ENCODE data around the gene ARPC1A. TPM values are rescaled to one million over a fixed set of nuclear protein-coding genes. Genes with fewer than 3 reads are reported as not detected.
"Not testable (repeated sequence)": the region's sequence is repeated elsewhere in the genome, so short reads cannot be mapped to it uniquely, and the experiment has no call there.

The ARPC1A gene
- total and polyA plus RNA-seq, 8 donors, result 92.7 to 158 (median 107) TPM

GRCh38 chr7:99331002-99331401 is 5.3 kb downstream of the ARPC1A start:
- H3K27ac ChIP-seq, result peak overlapping the region in 1 of 2 donors; percentile 78
- peaks cover 24 to 59% of the 10 kb centered on the region in 2 donors for H3K4me1 ChIP-seq
- no peaks in the 10 kb centered on the region for H3K27me3 ChIP-seq
- no peaks in the 10 kb centered on the region for H3K9me3 ChIP-seq
- TF ChIP-seq CTCF (IDR thresholded peaks at IDR 0.05), result no peak
- ATAC-seq, result no peak
- no peak for DNase-seq
- intact Hi-C loops (cut with DNase I), result no loop called here
- peaks cover 0 to 33% of the 10 kb centered on the region in 2 donors for H3K36me3 ChIP-seq
- no peak overlapping the region for H3K4me3 ChIP-seq

GRCh38 chr7:99339595-99339994 is 13.9 kb downstream of the ARPC1A start:
- Histone ChIP-seq H3K9me3 (no peaks in the 10 kb centered on the region), H3K27me3 (no peaks in the 10 kb centered on the region), H3K4me3 (no peak overlapping the region), H3K27ac (no peak overlapping the region), H3K4me1 (no peaks in the 10 kb centered on the region), H3K36me3 (peaks cover 0 to 100% of the 10 kb centered on the region in 2 donors)
- intact Hi-C loops (cut with DNase I), result no loop called here
- no peak for DNase-seq
- no peak for TF ChIP-seq CTCF (IDR thresholded peaks at IDR 0.05)
- no peak for ATAC-seq

GRCh38 chr7:99340659-99341058 is 15.0 kb downstream of the ARPC1A start:
- Histone ChIP-seq H3K4me1 (no peaks in the 10 kb centered on the region), H3K27ac (no peak overlapping the region), H3K27me3 (no peaks in the 10 kb centered on the region), H3K4me3 (no peak overlapping the region), H3K36me3 (peaks cover 1 to 100% of the 10 kb centered on the region in 2 donors), H3K9me3 (no peaks in the 10 kb centered on the region)
- intact Hi-C loops (cut with DNase I), result no loop called here
- TF ChIP-seq CTCF (IDR thresholded peaks at IDR 0.05), result no peak
- no peak for DNase-seq
- no peak for ATAC-seq

- ATAC-seq (no peak), DNase-seq (no peak)
- Histone ChIP-seq H3K4me3 (no peak overlapping the region), H3K4me1 (no peaks in the 10 kb centered on the region), H3K27me3 (no peaks in the 10 kb centered on the region), H3K9me3 (no peaks in the 10 kb centered on the region), H3K36me3 (peaks cover 11 to 100% of the 10 kb centered on the region in 2 donors), H3K27ac (no peak overlapping the region)
- intact Hi-C loops (cut with DNase I), result no loop called here
- TF ChIP-seq CTCF (IDR thresholded peaks at IDR 0.05), result no peak
These were observed 18.5 kb downstream of the ARPC1A start for GRCh38 chr7:99344061-99344647.

GRCh38 chr7:99350641-99351040 is 24.9 kb downstream of the ARPC1A start:
- H3K36me3 ChIP-seq, result peaks cover 10 to 100% of the 10 kb centered on the region in 2 donors
- DNase-seq; H3K27ac ChIP-seq; H3K9me3 ChIP-seq; intact Hi-C loops (cut with DNase I); H3K27me3 ChIP-seq; H3K4me1 ChIP-seq; ATAC-seq; H3K4me3 ChIP-seq: not testable (repeated sequence)

- no peak for ATAC-seq
These were observed 26.5 kb downstream of the ARPC1A start for GRCh38 chr7:99352247-99352646.

More at GRCh38 chr7:99352247-99352646, 26.5 kb downstream of the ARPC1A start:
- no peak overlapping the region for H3K4me3 ChIP-seq
- no peak for DNase-seq
- intact Hi-C loops (cut with DNase I), result no loop called here
- H3K9me3 ChIP-seq, result no peaks in the 10 kb centered on the region
- H3K27ac ChIP-seq, result no peak overlapping the region
- H3K27me3 ChIP-seq, result no peaks in the 10 kb centered on the region
- no peak for TF ChIP-seq CTCF (IDR thresholded peaks at IDR 0.05)
- H3K4me1 ChIP-seq, result no peaks in the 10 kb centered on the region
- peaks cover 5 to 100% of the 10 kb centered on the region in 2 donors for H3K36me3 ChIP-seq
